HG03159 (cell line): Measurements from ENCODE around the gene ATXN7L1.
A peak's percentile ranks its signal among the peaks of the same experiment; 100 is the strongest.
"Not testable (repeated sequence)": the region's sequence is repeated elsewhere in the genome, so short reads cannot be mapped to it uniquely, and the experiment has no call there.

Source experiments
- ATAC-seq: cut with Tn5 transposase; IDR thresholded peaks from one replicate; pipeline ENCODE4 v1.9.1; 2021; ENCODE audit warnings: mild to moderate bottlenecking, moderate library complexity; ENCODE audit not compliant: unreplicated experiment

The ATXN7L1 gene

DNA sequence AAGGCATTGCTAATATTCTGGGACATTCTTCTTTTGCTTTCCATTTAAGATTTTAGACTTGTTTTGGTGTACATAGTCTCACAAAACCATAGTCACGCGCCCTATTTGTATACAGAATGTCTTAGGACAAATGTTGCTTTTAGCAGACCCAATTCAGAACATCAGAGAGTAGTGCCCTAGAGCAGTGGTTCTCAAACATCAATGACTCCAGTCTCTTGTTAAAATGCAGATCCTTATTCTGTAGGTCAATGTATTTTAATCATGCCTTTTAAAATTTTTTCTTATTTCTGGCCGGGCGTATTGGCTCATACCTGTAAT lies 167.7 kb downstream of the ATXN7L1 start:
- ATAC-seq = no peak

- no peak for ATAC-seq
Measured at GRCh38 chr7:105707967-105708762, 168.2 kb downstream of the ATXN7L1 start.

DNA sequence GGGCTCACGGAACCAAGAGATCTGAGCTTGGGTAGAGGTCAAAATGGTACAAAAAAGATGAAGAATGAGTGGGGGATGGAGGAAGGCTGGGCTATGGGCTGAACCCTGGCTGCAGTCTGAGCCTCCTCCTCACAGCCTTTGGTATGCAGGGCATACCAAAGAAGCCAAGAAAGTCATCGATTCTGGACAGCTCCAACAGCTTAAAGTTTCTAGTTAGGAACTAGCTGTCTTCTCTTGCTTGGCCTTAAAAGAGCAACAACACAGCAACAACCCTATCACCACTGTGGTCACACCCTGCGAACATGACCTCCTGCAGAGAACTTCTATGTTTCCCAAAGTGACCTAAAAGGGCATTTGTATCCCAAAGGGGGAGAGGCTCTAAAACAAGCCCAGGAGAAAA lies 169.0 kb downstream of the ATXN7L1 start:
- no peak for ATAC-seq

DNA sequence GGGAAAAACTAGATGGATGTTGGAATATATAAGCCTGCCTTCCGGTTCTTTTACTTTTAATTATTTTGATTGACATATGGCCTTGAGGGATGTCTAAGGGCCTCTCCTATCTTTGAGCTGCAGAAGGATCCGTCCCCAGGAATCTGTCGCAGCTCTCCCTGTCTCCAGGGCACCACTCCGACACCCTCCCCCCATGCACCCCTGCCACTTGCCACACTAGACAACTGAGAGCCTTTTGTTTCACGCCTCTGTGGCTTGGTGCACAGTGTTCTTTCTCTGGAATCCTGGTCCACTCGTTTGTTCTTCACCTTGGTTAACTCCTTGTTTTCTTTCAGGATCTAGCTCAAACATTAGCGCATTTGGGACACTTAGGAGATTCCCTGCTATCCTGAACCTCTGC lies 171.0 kb downstream of the ATXN7L1 start:
- ATAC-seq = no peak

DNA sequence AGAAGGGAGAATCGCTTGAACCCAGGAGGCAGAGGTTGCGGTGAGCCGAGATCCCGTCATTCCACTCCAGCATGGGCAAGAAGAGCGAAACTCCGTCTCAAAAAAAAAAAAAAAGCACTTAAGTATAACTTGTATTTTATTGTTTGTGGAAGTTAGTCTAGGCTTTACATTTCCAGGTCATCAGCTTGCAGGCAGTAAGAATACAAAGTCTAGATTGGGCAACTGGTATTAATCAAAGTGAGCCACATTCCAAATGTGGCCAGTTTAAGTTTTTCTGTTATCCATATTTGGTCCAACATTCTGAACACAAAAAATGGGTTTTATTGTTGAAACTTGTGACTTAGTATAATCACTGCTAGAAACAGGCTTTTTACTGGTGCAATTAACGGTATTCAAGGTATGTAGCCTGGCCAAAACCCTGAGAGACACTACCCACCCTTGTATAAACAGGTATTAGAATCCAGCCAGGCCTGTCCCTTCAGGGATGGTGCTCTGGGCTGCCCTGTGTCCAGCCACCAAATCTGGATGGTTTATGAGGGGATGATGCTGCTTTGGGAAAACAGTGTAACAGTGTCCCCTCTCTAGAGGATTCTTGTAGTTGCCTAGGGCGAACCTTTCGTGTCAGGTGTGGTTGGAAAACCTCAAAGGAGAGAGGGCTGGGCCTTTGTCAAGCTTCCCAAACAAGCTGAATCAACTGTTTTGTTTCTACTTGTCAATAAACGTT lies 173.0 kb downstream of the ATXN7L1 start:
- ATAC-seq = no peak

- ATAC-seq = no peak
Measured at GRCh38 chr7:105699568-105700236, 176.7 kb downstream of the ATXN7L1 start.

DNA sequence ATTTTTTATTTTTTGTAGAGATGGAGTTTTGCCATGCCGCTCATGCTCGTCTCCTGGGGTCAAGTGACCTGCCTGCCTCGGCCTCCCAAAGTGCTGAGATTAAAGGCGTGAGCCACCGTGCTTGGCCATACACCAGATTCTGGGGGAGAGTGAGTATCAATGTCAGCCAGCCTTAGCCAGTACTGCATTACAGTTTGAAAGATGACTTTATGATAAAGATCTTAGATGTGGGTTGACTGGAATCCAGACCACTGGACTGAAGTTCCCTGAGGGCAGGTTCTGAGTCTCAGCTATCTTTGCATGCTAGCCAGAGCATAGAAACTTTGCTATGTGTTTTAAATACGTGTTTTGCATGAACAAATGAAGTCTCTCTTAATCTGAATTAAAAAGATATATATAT lies 177.9 kb downstream of the ATXN7L1 start:
- no peak for ATAC-seq

DNA sequence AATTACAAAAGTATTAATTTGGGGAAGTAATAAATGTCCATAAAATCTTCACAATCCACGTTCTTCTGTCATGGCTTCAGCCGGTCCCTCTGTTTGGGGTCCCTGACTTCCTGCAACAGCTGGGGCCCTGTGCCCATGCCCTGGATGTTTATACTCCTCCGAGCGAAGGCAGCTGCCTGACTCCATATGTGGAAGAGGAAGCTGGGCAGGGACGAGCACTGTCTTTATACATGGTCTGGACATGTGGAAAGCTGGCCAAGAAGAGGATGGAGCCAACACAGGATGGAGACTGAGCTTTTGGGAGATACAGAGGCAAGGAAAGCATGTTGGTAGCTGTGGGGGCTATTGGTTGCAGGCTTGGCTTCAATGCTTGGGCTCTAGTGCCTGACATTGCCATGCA lies 178.6 kb downstream of the ATXN7L1 start:
- no peak for ATAC-seq

DNA sequence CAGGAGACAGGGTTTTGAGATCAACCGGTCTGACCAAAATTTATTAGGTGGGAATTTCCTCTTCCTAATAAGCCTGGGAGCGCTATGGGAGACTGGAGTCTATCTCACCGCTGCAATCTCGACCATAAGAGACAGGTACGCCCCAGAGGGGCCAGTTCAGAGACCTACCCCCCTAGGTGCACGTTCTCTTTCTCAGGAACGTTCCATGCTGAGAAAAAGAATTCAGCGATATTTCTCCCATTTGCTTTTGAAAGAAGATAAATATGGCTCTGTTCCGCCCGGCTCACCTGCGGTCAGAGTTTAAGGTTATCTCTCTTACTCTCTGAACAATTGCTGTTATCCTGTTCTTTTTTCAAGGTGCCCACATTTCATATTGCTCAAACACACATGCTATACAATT lies 179.2 kb downstream of the ATXN7L1 start:
- ATAC-seq = not testable (repeated sequence)

DNA sequence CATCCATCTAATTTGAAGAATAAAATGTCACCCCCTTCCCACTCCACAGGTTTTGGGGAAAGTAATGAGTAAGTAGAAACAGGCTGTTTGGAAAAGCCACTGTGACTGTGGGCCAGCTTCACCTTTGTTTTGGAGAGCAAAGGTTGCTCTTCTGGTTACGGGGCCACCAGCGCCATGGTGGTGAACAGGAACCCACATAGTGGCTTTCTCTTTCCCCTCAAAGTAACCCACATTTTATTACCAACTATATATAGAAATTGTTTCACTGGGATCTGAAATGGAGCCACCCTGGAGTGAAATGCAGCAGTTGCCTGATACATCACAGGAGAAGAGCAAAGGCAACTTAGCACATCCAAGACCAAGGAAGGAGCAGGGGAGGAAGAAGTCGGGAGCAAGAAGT lies 182.8 kb downstream of the ATXN7L1 start:
- no peak for ATAC-seq

DNA sequence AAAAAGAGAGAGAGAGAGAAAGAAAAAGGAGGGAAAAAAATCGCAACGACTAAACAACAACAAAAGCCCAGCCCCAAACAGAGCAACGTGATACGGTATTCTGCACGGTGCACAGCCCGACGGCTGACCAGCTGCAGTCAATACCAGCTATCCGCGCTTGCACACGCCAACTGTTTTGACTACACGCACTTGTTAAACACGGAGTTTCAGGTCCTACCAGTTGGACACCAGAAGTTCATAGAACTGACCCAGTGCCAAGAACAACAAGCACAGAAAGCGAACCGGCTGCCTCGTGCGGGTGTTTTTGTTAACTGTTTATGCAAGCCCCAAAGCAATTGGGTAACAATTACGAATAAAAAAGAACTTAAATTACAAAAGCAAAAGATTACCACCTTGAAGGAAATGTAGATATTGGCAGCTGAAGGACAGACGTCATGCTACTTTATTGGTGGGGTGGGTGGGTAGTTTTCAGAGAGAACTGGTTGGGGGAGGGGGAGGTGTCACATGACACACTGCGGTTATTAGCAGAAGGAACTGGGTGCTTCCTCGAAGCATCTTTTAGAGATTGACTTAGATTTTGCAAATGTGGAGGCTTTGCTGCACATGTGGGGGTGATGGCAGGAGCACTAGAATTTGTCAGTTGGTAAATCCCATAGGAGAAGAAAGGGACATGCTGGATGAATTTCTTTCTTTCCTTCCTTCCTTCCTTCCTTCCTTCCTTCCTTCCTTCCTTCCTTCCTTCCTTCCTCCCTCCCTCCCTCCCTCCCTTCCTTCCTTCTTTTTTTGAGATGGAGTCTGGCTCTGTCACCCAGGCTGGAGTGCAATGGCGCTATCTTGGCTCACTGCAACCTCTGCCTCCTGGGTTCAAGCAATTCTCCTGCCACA lies 184.5 kb downstream of the ATXN7L1 start:
- ATAC-seq = peak; percentile 58

DNA sequence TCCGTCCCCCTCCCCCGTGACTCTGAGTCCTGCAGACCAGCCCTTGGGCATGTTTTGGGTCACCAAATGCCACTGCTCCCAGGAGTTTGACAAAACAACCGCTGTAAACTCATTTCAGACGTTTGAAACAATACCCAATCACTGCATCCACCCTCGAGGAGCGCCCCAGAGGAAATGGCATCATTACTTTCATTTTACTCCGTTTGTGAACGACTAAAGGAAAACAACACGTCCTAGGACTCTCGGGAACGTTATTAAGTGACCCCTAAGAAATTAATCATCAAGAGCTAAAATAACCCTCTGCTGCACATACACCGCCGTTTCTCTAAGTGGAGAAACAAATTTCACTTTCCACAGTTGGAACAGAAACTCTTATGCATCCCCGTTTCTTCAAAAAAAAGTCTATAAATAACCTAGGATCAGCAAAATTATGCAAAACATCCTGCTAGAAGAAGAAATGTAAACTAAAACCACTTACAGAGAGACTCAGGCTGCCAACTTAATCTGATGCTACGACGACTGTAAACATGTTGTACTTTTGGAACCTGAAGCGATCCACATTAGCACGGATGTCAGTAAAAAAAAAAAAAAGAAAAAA lies 185.2 kb downstream of the ATXN7L1 start:
- peak; percentile 40 for ATAC-seq

GRCh38 chr7:105690325-105690945 lies 186.0 kb downstream of the ATXN7L1 start:
- no peak for ATAC-seq

DNA sequence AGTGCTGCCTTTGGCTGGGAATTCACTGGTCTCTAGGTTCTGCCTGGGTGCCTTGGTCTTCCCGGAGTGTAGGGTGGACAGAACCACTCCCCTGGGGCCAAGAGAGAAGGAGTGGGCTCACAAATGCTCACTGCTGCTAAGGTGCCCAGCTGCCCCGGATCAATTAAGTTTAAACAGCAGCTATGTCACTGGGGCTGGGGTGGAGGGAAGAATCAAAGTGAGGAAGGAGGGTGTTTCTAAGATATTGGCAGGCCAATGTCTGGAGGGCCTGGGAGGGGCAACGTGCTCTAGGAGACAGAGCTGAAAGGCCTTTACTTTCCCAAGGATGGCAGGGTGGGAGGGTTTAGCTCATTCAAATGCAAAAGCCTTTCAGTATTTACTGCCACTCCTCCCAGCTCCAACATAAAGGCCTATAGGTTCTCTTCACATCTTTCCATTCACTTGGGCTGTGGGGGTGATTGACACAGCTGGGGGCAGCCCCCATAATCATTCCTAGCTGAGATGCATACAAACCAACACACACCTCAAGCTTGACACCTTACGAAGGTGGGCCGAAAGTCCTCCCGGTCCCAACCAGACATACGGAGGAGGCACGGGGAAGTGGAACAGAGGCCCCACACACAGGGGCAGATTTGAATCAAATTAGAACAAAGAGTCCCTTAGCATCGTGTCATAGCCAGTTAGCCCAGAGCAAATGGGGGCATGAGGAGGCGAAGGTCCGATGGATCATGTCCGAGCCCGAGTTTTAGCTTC lies 187.2 kb downstream of the ATXN7L1 start:
- ATAC-seq = no peak

DNA sequence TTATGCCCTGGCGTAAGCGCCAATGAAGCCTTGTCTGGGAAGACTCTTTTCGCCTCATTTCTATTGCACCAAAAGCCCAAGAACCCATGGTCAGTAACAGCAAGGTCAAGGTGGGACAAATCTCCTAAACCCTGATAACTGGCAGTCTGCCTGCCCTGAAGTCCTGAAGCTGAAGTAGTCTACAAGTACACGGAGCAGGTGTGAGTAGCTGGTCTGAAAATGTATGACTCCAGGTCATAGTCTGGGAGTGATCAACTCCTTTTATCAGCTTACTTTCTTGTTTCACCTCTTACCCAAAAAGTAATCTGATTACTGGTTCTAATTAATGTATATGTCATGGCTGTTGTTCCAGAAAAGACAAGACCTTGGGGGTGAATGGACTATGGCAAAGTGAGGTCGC lies 187.8 kb downstream of the ATXN7L1 start:
- ATAC-seq = no peak

DNA sequence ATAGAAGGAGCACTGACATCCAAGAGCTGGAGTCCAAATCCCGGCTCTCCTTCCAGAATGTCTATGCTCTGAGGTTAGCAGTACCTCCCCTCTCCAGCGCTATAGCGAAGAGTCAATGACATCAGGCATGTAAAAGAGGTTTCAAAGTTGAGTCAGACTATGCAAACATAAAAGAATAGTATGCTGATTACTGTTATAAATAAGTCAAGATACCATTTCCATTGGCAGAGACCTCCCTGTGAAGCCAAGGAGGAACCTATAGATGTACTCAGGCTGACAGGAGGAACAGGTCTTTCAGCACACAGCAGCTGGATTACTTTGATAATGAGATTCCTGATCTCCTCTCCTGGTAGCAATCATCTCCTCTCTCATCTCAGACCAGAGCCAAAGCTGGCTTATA lies 191.2 kb downstream of the ATXN7L1 start:
- ATAC-seq = no peak

- no peak for ATAC-seq
Measured at GRCh38 chr7:105682341-105683060, 193.9 kb downstream of the ATXN7L1 start.

- no peak for ATAC-seq
Measured at GRCh38 chr7:105680505-105681187, 195.8 kb downstream of the ATXN7L1 start.
